Spleen (tissue), 3 donors: ENCODE measurements around the gene JARID2.

Experiments used
- POLR2A ChIP-seq, 3 donors: fragments of 450-650 bp; IDR thresholded peaks; one replicate each; pipeline ENCODE4 v1.5.1; 2017; ENCODE audit warnings: antibody characterized with exemption in 3 of 3, mild to moderate bottlenecking in 1 of 3
- POLR2AphosphoS5 ChIP-seq, 3 donors: sonication (generic); formaldehyde crosslinking; IDR thresholded peaks; one replicate each; pipeline ENCODE4 v1.5.1; 2017; ENCODE audit warnings: antibody characterized with exemption in 3 of 3

GRCh38 chr6:15276036-15276985 is 30.4 kb downstream of the JARID2 start:
- TF ChIP-seq POLR2AphosphoS5 (IDR thresholded peaks at IDR 0.05) (no peak), POLR2A (IDR thresholded peaks at IDR 0.05) (no peak)
